CD4-positive, alpha-beta T cell treated with Interleukin-1 beta for 1 hour (primary cell): ENCODE measurements around the gene ALAS1.

Experiments
- DNase-seq, 2 donors: peaks; one replicate each; pipeline ENCODE4 v3.0.0-alpha.2; 2020 to 2022

The ALAS1 gene

GRCh38 chr3:52222319-52223221, 24.6 kb downstream of the ALAS1 start:
- DNase-seq, result no peak

- no peak for DNase-seq
Observed at GRCh38 chr3:52223449-52224408, 25.8 kb downstream of the ALAS1 start.

GRCh38 chr3:52225452-52226228, 27.7 kb downstream of the ALAS1 start, which contains the start of gene TLR9:
Gene TLR9, minus strand, starts transcription at chr3:52225645. Its CDS starts 116 bp downstream, at chr3:52225529.
- DNase-seq, result peak in 1 of 2 donors; percentile 78

- no peak for DNase-seq
Observed at GRCh38 chr3:52226229-52226817, 28.4 kb downstream of the ALAS1 start.

- DNase-seq, result no peak
Observed at GRCh38 chr3:52227117-52227516, 29.2 kb downstream of the ALAS1 start.

GRCh38 chr3:52227766-52228165, 29.8 kb downstream of the ALAS1 start:
- DNase-seq, result no peak

GRCh38 chr3:52228266-52228665, 30.3 kb downstream of the ALAS1 start:
- DNase-seq, result no peak

GRCh38 chr3:52228751-52229291, 30.9 kb downstream of the ALAS1 start:
- DNase-seq, result no peak

GRCh38 chr3:52229656-52230055, 31.7 kb downstream of the ALAS1 start:
- DNase-seq, result no peak

- no peak for DNase-seq
Observed at GRCh38 chr3:52230461-52230860, 32.5 kb downstream of the ALAS1 start.

- DNase-seq, result no peak
Observed at GRCh38 chr3:52230889-52231499, 33.0 kb downstream of the ALAS1 start.

- DNase-seq, result peak; percentile 84 to 88
Observed at GRCh38 chr3:52231502-52232278, 33.7 kb downstream of the ALAS1 start.

- peak in 1 of 2 donors; percentile 44 for DNase-seq
Observed at GRCh38 chr3:52232279-52233107, 34.5 kb downstream of the ALAS1 start.

- no peak for DNase-seq
Observed at GRCh38 chr3:52233108-52233591, 35.2 kb downstream of the ALAS1 start.

GRCh38 chr3:52233968-52234367, 36.0 kb downstream of the ALAS1 start:
- DNase-seq, result no peak

- DNase-seq, result no peak
Observed at GRCh38 chr3:52234516-52235447, 36.8 kb downstream of the ALAS1 start.

GRCh38 chr3:52236424-52236886, 38.5 kb downstream of the ALAS1 start:
- DNase-seq, result no peak

- no peak for DNase-seq
Observed at GRCh38 chr3:52237006-52237656, 39.2 kb downstream of the ALAS1 start.
